SK-N-SH (cell line): ENCODE data around the gene EXOC6B. TPM values are rescaled to one million over a fixed set of nuclear protein-coding genes. Genes with fewer than 3 reads are reported as not detected.

ENCODE experiments used
- CTCF ChIA-PET: fragments of 300-600, 350-600 bp; formaldehyde crosslinking; extraction: SDS; loops from one replicate; lab custom pipeline; 2021; lab: Yijun Ruan, JAX
- POLR2A ChIA-PET: fragments of 350-600 bp; sonication (Branson Sonifier 250); formaldehyde crosslinking; extraction: SDS; loops from one replicate; lab custom pipeline; 2020; ENCODE audit warnings: antibody characterized with exemption, inconsistent platforms; lab: Yijun Ruan, JAX
- DNase-seq: peaks from one replicate; pipeline ENCODE4 v3.0.0; 2012
- H2AFZ ChIP-seq: fragments of 200-600 bp; sonication (generic); 2 replicates; pipeline ENCODE4 v1.8.1; 2016; ENCODE audit warnings: antibody characterized with exemption, mild to moderate bottlenecking, low read depth
- H3F3A ChIP-seq: fragments of 200-600 bp; sonication (generic); replicated peaks from 2 replicates; pipeline ENCODE3; 2016; ENCODE audit warnings: antibody characterized with exemption, mild to moderate bottlenecking; ENCODE audit not compliant: insufficient read depth
- H3K27ac ChIP-seq, 2 experiments: fragments of 200-500 bp in 1 of 2; fragments of 200-600 bp in 1 of 2; sonication (Bioruptor generic) in 1 of 2; sonication (generic), shearing (Covaris generic) in 1 of 2; 2 replicates each; pipeline versions ENCODE4 v1.5.1 to v1.6.1; 2014 to 2016; ENCODE audit warnings: low read depth in 2 of 2, inconsistent platforms in 1 of 2, low read length in 1 of 2, mild to moderate bottlenecking in 1 of 2, mixed read lengths in 1 of 2
- H3K27me3 ChIP-seq: fragments of 200-600 bp; sonication (generic), shearing (Covaris generic); 2 replicates; pipeline ENCODE4 v1.6.1; 2016; ENCODE audit warnings: mixed run types; ENCODE audit not compliant: insufficient read depth
- H3K36me3 ChIP-seq, 2 experiments: fragments of 200-500 bp in 1 of 2; fragments of 200-600 bp in 1 of 2; sonication (Bioruptor generic) in 1 of 2; sonication (generic) in 1 of 2; replicated peaks in 1 of 2; 2 replicates each; pipeline versions ENCODE3 to v1.5.1; 2014 to 2016; ENCODE audit warnings: low read length in 1 of 2, mild to moderate bottlenecking in 1 of 2; ENCODE audit not compliant: insufficient read depth in 2 of 2, control insufficient read depth in 1 of 2
- H3K4me1 ChIP-seq, 2 experiments: fragments of 200-500 bp in 1 of 2; fragments of 200-600 bp in 1 of 2; sonication (Bioruptor generic) in 1 of 2; sonication (generic), shearing (Covaris generic) in 1 of 2; 2 replicates each; pipeline versions ENCODE4 v1.5.1 to v1.6.1; 2014 to 2016; ENCODE audit warnings: low read depth in 1 of 2, low read length in 1 of 2, mixed run types in 1 of 2; ENCODE audit not compliant: insufficient read depth in 2 of 2, control insufficient read depth in 1 of 2
- H3K4me2 ChIP-seq: fragments of 200-600 bp; sonication (generic), shearing (Covaris generic); 2 replicates; pipeline ENCODE4 v1.6.1; 2017; ENCODE audit warnings: mixed run types
- H3K4me3 ChIP-seq, 2 experiments: fragments of 200-500 bp in 1 of 2; fragments of 200-600 bp in 1 of 2; sonication (Bioruptor generic) in 1 of 2; sonication (generic), shearing (Covaris generic) in 1 of 2; 2 replicates each; pipeline versions ENCODE4 v1.5.1 to v1.8.1; 2014 to 2016; ENCODE audit warnings: low read depth in 2 of 2, inconsistent platforms in 1 of 2, low read length in 1 of 2, mild to moderate bottlenecking in 1 of 2, mixed read lengths in 1 of 2, moderate library complexity in 1 of 2
- H3K79me2 ChIP-seq: fragments of 200-600 bp; sonication (generic); 2 replicates; pipeline ENCODE4 v1.8.1; 2017; ENCODE audit warnings: mild to moderate bottlenecking; ENCODE audit not compliant: insufficient read depth
- H3K9ac ChIP-seq: fragments of 200-600 bp; sonication (generic); 2 replicates; pipeline ENCODE4 v1.6.1; 2017; ENCODE audit warnings: mixed run types
- H3K9me2 ChIP-seq: fragments of 200-600 bp; sonication (generic); 2 replicates; pipeline ENCODE4 v1.6.1; 2017; ENCODE audit warnings: mixed run types
- H3K9me3 ChIP-seq: fragments of 200-600 bp; sonication (generic); 2 replicates; pipeline ENCODE4 v1.6.1; 2017; ENCODE audit warnings: mixed run types, mild to moderate bottlenecking, moderate library complexity
- H4K20me1 ChIP-seq: fragments of 200-600 bp; sonication (generic); 2 replicates; pipeline ENCODE4 v1.6.1; 2017; ENCODE audit warnings: mild to moderate bottlenecking, mixed run types; ENCODE audit not compliant: insufficient read depth
- EZH2phosphoT487 ChIP-seq: fragments of 200-600 bp; sonication (generic); IDR thresholded peaks from 2 replicates; pipeline ENCODE4 v1.6.1; 2017; ENCODE audit warnings: low read depth, mixed run types, mild to moderate bottlenecking, antibody characterized with exemption, moderate library complexity, borderline replicate concordance
- FOSL2 ChIP-seq: IDR thresholded peaks from 2 replicates; pipeline ENCODE4 v1.4.0; 2012; ENCODE audit warnings: low read depth, mild to moderate bottlenecking, moderate library complexity, borderline replicate concordance
- FOXM1 ChIP-seq: IDR thresholded peaks from 2 replicates; pipeline ENCODE4 v1.4.0; 2012; ENCODE audit warnings: low read depth, mild to moderate bottlenecking
- GATA2 ChIP-seq: sonication (generic); formaldehyde crosslinking; IDR thresholded peaks from 2 replicates; pipeline ENCODE4 v1.5.0; 2020; ENCODE audit warnings: mild to moderate bottlenecking, missing genetic modification reagents
- JUND ChIP-seq: IDR thresholded peaks from 2 replicates; pipeline ENCODE4 v1.4.0; 2012
- MXI1 ChIP-seq: IDR thresholded peaks from 2 replicates; pipeline ENCODE4 v1.6.1; 2012; ENCODE audit warnings: mild to moderate bottlenecking, low read depth, low read length, improper control_type of control experiment
- NFIC ChIP-seq: IDR thresholded peaks from 2 replicates; pipeline ENCODE4 v1.4.0; 2012; ENCODE audit warnings: borderline replicate concordance
- RFX5 ChIP-seq: IDR thresholded peaks from 2 replicates; pipeline ENCODE4 v1.6.1; 2012; ENCODE audit warnings: mild to moderate bottlenecking, improper control_type of control experiment, low read length
- RXRA ChIP-seq: IDR thresholded peaks from 2 replicates; pipeline ENCODE4 v1.4.0; 2012; ENCODE audit warnings: low read depth, mild to moderate bottlenecking, borderline replicate concordance
- SMC3 ChIP-seq: IDR thresholded peaks from 2 replicates; pipeline ENCODE4 v1.6.1; 2012; ENCODE audit warnings: low read depth, low read length, improper control_type of control experiment
- TCF12 ChIP-seq: IDR thresholded peaks from 2 replicates; pipeline ENCODE4 v1.4.0; 2012
- WGBS: methylation state at CpG from one replicate; pipeline ENCODE4 v1.1.6; 2017; ENCODE audit warnings: low lambda C conversion rate; 5-methylcytosine and 5-hydroxymethylcytosine counted together
- polyA plus RNA-seq, 3 experiments: library from polyadenylated mRNA; depleted of rRNA; stranded (reverse); fragments of >200 nt; gene quantifications; 2 replicates each; pipeline ENCODE4 v1.2.3, GENCODE V29; 2012
- TF ChIP-seq, protein P1 (sequence below): fragments of 150-350 bp; IDR thresholded peaks from 2 replicates; pipeline ENCODE4 v1.6.1; 2016; ENCODE audit warnings: mild to moderate bottlenecking, low read depth, low read length
- TF ChIP-seq, protein P2 (sequence below): IDR thresholded peaks from 2 replicates; pipeline ENCODE4; 2012
- TF ChIP-seq, protein P3 (sequence below): IDR thresholded peaks from 2 replicates; pipeline ENCODE4 v1.6.1; 2012; ENCODE audit warnings: mild to moderate bottlenecking, low read depth, low read length, moderate library complexity
- TF ChIP-seq, protein P4 (sequence below): fragments of 150-350 bp; IDR thresholded peaks from 2 replicates; pipeline ENCODE4 v1.6.1; 2017; ENCODE audit warnings: antibody characterized with exemption, low read length, low read depth, borderline replicate concordance

EXOC6B gene
- polyA plus RNA-seq, 1 of the 3 experiments (the other 2 are of a cell fraction), result 7.4 TPM

DNA sequence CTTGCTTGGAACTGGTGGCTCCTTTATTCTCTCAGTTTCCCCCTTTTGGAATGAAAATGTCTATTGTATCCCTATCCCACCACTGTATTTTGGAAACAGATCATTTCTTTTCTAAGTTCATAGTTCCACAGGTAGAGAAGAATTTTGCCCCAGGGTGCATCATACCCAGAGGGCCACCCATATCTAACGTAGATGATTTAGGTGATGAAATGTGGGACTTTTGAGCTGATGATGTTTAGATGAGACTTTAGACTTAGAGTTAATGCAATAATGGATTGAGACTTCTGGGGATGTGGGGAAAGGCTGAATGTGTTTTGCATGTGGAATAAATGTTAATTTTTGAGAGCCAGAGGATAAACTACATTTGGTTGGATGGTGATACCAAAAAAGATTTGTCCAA is 570.3 kb downstream of the EXOC6B start (continued):
- no peak for TF ChIP-seq RFX5
- TF ChIP-seq FOXM1, result no peak
- no peak for TF ChIP-seq GATA2 (CRISPR knock-in tag)
- TF ChIP-seq TCF12, result no peak
- TF ChIP-seq, protein P1, sequence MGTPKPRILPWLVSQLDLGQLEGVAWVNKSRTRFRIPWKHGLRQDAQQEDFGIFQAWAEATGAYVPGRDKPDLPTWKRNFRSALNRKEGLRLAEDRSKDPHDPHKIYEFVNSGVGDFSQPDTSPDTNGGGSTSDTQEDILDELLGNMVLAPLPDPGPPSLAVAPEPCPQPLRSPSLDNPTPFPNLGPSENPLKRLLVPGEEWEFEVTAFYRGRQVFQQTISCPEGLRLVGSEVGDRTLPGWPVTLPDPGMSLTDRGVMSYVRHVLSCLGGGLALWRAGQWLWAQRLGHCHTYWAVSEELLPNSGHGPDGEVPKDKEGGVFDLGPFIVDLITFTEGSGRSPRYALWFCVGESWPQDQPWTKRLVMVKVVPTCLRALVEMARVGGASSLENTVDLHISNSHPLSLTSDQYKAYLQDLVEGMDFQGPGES, result no peak
- TF ChIP-seq MXI1, result no peak

DNA sequence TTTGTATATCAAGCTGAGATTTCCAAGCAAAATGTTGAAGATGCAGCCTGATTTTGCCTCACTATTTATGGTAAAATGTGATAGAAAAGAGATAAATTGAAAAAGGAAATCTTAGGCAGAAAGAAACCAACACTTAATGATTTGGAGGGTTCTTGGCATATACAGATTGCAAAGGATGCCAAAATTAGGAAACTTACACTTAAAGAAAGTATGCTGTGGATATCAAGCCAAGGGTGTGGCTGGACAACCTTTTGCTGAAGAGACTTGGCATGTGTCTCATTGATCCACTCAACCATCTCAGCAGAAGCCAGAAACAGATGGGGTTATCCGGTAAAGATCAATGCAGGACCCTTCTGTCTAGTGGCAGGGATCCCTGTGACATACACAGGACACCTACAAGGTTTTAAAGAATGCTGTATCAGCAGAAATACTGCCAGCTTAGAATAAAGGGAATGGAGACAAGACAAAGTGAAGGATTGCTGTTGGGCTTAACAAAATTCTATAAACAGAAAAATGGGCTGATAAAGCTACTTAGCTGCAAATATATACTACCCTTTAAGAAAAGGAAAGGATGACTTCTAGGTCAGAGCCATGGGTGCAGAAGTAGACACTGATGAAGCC is 570.9 kb downstream of the EXOC6B start:
- H3K9ac ChIP-seq, result no peak overlapping the region
- no peaks in the 10 kb centered on the region for H3K9me2 ChIP-seq
- no peaks in the 10 kb centered on the region; a peak in 1 of 4 replicates for H3K4me1 ChIP-seq
- CTCF ChIA-PET, result no interaction called here
- H2AFZ ChIP-seq, result no peak overlapping the region
- WGBS, result 90% methylated on average over 1 of the region's 1 CpG
- H3K36me3 ChIP-seq, result no peaks in the 10 kb centered on the region
- H3K27ac ChIP-seq, result no peak overlapping the region
- no peaks in the 10 kb centered on the region for H3K79me2 ChIP-seq
- H3K9me3 ChIP-seq, result no peaks in the 10 kb centered on the region
- no peak for DNase-seq
- no peaks in the 10 kb centered on the region for H3F3A ChIP-seq
- H3K27me3 ChIP-seq, result no peaks in the 10 kb centered on the region
- no peak overlapping the region for H3K4me3 ChIP-seq
- POLR2A ChIA-PET, result no interaction called here
- no peak overlapping the region for H3K4me2 ChIP-seq
- no peak for TF ChIP-seq EZH2phosphoT487
- no peak for TF ChIP-seq NFIC
- TF ChIP-seq JUND, result no peak
- TF ChIP-seq, protein P2, sequence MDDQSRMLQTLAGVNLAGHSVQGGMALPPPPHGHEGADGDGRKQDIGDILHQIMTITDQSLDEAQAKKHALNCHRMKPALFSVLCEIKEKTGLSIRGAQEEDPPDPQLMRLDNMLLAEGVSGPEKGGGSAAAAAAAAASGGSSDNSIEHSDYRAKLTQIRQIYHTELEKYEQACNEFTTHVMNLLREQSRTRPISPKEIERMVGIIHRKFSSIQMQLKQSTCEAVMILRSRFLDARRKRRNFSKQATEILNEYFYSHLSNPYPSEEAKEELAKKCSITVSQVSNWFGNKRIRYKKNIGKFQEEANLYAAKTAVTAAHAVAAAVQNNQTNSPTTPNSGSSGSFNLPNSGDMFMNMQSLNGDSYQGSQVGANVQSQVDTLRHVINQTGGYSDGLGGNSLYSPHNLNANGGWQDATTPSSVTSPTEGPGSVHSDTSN, result no peak
- no peak for TF ChIP-seq RXRA
- TF ChIP-seq, protein P1, result no peak
- TF ChIP-seq, protein P3, sequence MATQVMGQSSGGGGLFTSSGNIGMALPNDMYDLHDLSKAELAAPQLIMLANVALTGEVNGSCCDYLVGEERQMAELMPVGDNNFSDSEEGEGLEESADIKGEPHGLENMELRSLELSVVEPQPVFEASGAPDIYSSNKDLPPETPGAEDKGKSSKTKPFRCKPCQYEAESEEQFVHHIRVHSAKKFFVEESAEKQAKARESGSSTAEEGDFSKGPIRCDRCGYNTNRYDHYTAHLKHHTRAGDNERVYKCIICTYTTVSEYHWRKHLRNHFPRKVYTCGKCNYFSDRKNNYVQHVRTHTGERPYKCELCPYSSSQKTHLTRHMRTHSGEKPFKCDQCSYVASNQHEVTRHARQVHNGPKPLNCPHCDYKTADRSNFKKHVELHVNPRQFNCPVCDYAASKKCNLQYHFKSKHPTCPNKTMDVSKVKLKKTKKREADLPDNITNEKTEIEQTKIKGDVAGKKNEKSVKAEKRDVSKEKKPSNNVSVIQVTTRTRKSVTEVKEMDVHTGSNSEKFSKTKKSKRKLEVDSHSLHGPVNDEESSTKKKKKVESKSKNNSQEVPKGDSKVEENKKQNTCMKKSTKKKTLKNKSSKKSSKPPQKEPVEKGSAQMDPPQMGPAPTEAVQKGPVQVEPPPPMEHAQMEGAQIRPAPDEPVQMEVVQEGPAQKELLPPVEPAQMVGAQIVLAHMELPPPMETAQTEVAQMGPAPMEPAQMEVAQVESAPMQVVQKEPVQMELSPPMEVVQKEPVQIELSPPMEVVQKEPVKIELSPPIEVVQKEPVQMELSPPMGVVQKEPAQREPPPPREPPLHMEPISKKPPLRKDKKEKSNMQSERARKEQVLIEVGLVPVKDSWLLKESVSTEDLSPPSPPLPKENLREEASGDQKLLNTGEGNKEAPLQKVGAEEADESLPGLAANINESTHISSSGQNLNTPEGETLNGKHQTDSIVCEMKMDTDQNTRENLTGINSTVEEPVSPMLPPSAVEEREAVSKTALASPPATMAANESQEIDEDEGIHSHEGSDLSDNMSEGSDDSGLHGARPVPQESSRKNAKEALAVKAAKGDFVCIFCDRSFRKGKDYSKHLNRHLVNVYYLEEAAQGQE, result no peak
- TF ChIP-seq FOSL2, result no peak
- no peak for TF ChIP-seq GATA2 (CRISPR knock-in tag)
- no peak for TF ChIP-seq SMC3
- TF ChIP-seq, protein P4, sequence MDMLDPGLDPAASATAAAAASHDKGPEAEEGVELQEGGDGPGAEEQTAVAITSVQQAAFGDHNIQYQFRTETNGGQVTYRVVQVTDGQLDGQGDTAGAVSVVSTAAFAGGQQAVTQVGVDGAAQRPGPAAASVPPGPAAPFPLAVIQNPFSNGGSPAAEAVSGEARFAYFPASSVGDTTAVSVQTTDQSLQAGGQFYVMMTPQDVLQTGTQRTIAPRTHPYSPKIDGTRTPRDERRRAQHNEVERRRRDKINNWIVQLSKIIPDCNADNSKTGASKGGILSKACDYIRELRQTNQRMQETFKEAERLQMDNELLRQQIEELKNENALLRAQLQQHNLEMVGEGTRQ, result no peak
- no peak for TF ChIP-seq FOXM1
- TF ChIP-seq RFX5, result no peak
- no peaks in the 10 kb centered on the region for H4K20me1 ChIP-seq
